SK-N-SH (cell line): ENCODE measurements around the gene KIR2DL3. TPM values are rescaled to one million over a fixed set of nuclear protein-coding genes. Genes with fewer than 3 reads are reported as not detected.

Experiments
- CTCF ChIA-PET: fragments of 300-600, 350-600 bp; formaldehyde crosslinking; extraction: SDS; loops from one replicate; lab custom pipeline; 2021; lab: Yijun Ruan, JAX
- POLR2A ChIA-PET: fragments of 350-600 bp; sonication (Branson Sonifier 250); formaldehyde crosslinking; extraction: SDS; loops from one replicate; lab custom pipeline; 2020; ENCODE audit warnings: antibody characterized with exemption, inconsistent platforms; lab: Yijun Ruan, JAX
- DNase-seq: peaks from one replicate; pipeline ENCODE4 v3.0.0; 2012
- H2AFZ ChIP-seq: fragments of 200-600 bp; sonication (generic); 2 replicates; pipeline ENCODE4 v1.8.1; 2016; ENCODE audit warnings: antibody characterized with exemption, mild to moderate bottlenecking, low read depth
- H3F3A ChIP-seq: fragments of 200-600 bp; sonication (generic); replicated peaks from 2 replicates; pipeline ENCODE3; 2016; ENCODE audit warnings: antibody characterized with exemption, mild to moderate bottlenecking; ENCODE audit not compliant: insufficient read depth
- H3K27ac ChIP-seq, 2 experiments: fragments of 200-500 bp in 1 of 2; fragments of 200-600 bp in 1 of 2; sonication (Bioruptor generic) in 1 of 2; sonication (generic), shearing (Covaris generic) in 1 of 2; 2 replicates each; pipeline versions ENCODE4 v1.5.1 to v1.6.1; 2014 to 2016; ENCODE audit warnings: low read depth in 2 of 2, inconsistent platforms in 1 of 2, low read length in 1 of 2, mild to moderate bottlenecking in 1 of 2, mixed read lengths in 1 of 2
- H3K27me3 ChIP-seq: fragments of 200-600 bp; sonication (generic), shearing (Covaris generic); 2 replicates; pipeline ENCODE4 v1.6.1; 2016; ENCODE audit warnings: mixed run types; ENCODE audit not compliant: insufficient read depth
- H3K36me3 ChIP-seq, 2 experiments: fragments of 200-500 bp in 1 of 2; fragments of 200-600 bp in 1 of 2; sonication (Bioruptor generic) in 1 of 2; sonication (generic) in 1 of 2; replicated peaks in 1 of 2; 2 replicates each; pipeline versions ENCODE3 to v1.5.1; 2014 to 2016; ENCODE audit warnings: low read length in 1 of 2, mild to moderate bottlenecking in 1 of 2; ENCODE audit not compliant: insufficient read depth in 2 of 2, control insufficient read depth in 1 of 2
- H3K4me1 ChIP-seq, 2 experiments: fragments of 200-500 bp in 1 of 2; fragments of 200-600 bp in 1 of 2; sonication (Bioruptor generic) in 1 of 2; sonication (generic), shearing (Covaris generic) in 1 of 2; 2 replicates each; pipeline versions ENCODE4 v1.5.1 to v1.6.1; 2014 to 2016; ENCODE audit warnings: low read depth in 1 of 2, low read length in 1 of 2, mixed run types in 1 of 2; ENCODE audit not compliant: insufficient read depth in 2 of 2, control insufficient read depth in 1 of 2
- H3K4me2 ChIP-seq: fragments of 200-600 bp; sonication (generic), shearing (Covaris generic); 2 replicates; pipeline ENCODE4 v1.6.1; 2017; ENCODE audit warnings: mixed run types
- H3K4me3 ChIP-seq, 2 experiments: fragments of 200-500 bp in 1 of 2; fragments of 200-600 bp in 1 of 2; sonication (Bioruptor generic) in 1 of 2; sonication (generic), shearing (Covaris generic) in 1 of 2; 2 replicates each; pipeline versions ENCODE4 v1.5.1 to v1.8.1; 2014 to 2016; ENCODE audit warnings: low read depth in 2 of 2, inconsistent platforms in 1 of 2, low read length in 1 of 2, mild to moderate bottlenecking in 1 of 2, mixed read lengths in 1 of 2, moderate library complexity in 1 of 2
- H3K79me2 ChIP-seq: fragments of 200-600 bp; sonication (generic); 2 replicates; pipeline ENCODE4 v1.8.1; 2017; ENCODE audit warnings: mild to moderate bottlenecking; ENCODE audit not compliant: insufficient read depth
- H3K9ac ChIP-seq: fragments of 200-600 bp; sonication (generic); 2 replicates; pipeline ENCODE4 v1.6.1; 2017; ENCODE audit warnings: mixed run types
- H3K9me2 ChIP-seq: fragments of 200-600 bp; sonication (generic); 2 replicates; pipeline ENCODE4 v1.6.1; 2017; ENCODE audit warnings: mixed run types
- H3K9me3 ChIP-seq: fragments of 200-600 bp; sonication (generic); 2 replicates; pipeline ENCODE4 v1.6.1; 2017; ENCODE audit warnings: mixed run types, mild to moderate bottlenecking, moderate library complexity
- H4K20me1 ChIP-seq: fragments of 200-600 bp; sonication (generic); 2 replicates; pipeline ENCODE4 v1.6.1; 2017; ENCODE audit warnings: mild to moderate bottlenecking, mixed run types; ENCODE audit not compliant: insufficient read depth
- ELF1 ChIP-seq: IDR thresholded peaks from 2 replicates; pipeline ENCODE4 v1.4.0; 2012
- FOSL2 ChIP-seq: IDR thresholded peaks from 2 replicates; pipeline ENCODE4 v1.4.0; 2012; ENCODE audit warnings: low read depth, mild to moderate bottlenecking, moderate library complexity, borderline replicate concordance
- FOXJ3 ChIP-seq: sonication (generic); formaldehyde crosslinking; IDR thresholded peaks from 2 replicates; pipeline ENCODE4 v1.5.1; 2020; ENCODE audit warnings: mild to moderate bottlenecking, missing genetic modification reagents
- FOXM1 ChIP-seq: IDR thresholded peaks from 2 replicates; pipeline ENCODE4 v1.4.0; 2012; ENCODE audit warnings: low read depth, mild to moderate bottlenecking
- GATA2 ChIP-seq: sonication (generic); formaldehyde crosslinking; IDR thresholded peaks from 2 replicates; pipeline ENCODE4 v1.5.0; 2020; ENCODE audit warnings: mild to moderate bottlenecking, missing genetic modification reagents
- MEF2A ChIP-seq: IDR thresholded peaks from 2 replicates; pipeline ENCODE4 v1.4.0; 2012; ENCODE audit warnings: low read depth, borderline replicate concordance
- MXI1 ChIP-seq: IDR thresholded peaks from 2 replicates; pipeline ENCODE4 v1.6.1; 2012; ENCODE audit warnings: mild to moderate bottlenecking, low read depth, low read length, improper control_type of control experiment
- NFIC ChIP-seq: IDR thresholded peaks from 2 replicates; pipeline ENCODE4 v1.4.0; 2012; ENCODE audit warnings: borderline replicate concordance
- POLR2AphosphoS5 ChIP-seq: IDR thresholded peaks from 2 replicates; pipeline ENCODE4 v1.6.1; 2012; ENCODE audit warnings: low read depth, low read length
- RAD21 ChIP-seq: IDR thresholded peaks from 2 replicates; pipeline ENCODE4 v1.6.1; 2012; ENCODE audit warnings: mild to moderate bottlenecking, low read length
- RCOR1 ChIP-seq: fragments of 150-350 bp; IDR thresholded peaks from 2 replicates; pipeline ENCODE4 v1.6.1; 2017; ENCODE audit warnings: antibody characterized with exemption, low read length
- RFX5 ChIP-seq: IDR thresholded peaks from 2 replicates; pipeline ENCODE4 v1.6.1; 2012; ENCODE audit warnings: mild to moderate bottlenecking, improper control_type of control experiment, low read length
- RXRA ChIP-seq: IDR thresholded peaks from 2 replicates; pipeline ENCODE4 v1.4.0; 2012; ENCODE audit warnings: low read depth, mild to moderate bottlenecking, borderline replicate concordance
- SIN3A ChIP-seq: IDR thresholded peaks from 2 replicates; pipeline ENCODE4 v1.6.1; 2012; ENCODE audit warnings: low read depth, mild to moderate bottlenecking, low read length, moderate library complexity, borderline replicate concordance
- SMC3 ChIP-seq: IDR thresholded peaks from 2 replicates; pipeline ENCODE4 v1.6.1; 2012; ENCODE audit warnings: low read depth, low read length, improper control_type of control experiment
- TAF1 ChIP-seq: IDR thresholded peaks from 2 replicates; pipeline ENCODE4 v1.6.1; 2012; ENCODE audit warnings: low read depth, mild to moderate bottlenecking, low read length, moderate library complexity, borderline replicate concordance
- YY1 ChIP-seq: IDR thresholded peaks from 2 replicates; pipeline ENCODE4 v1.4.0; 2012; ENCODE audit warnings: low read depth, mild to moderate bottlenecking
- WGBS: methylation state at CpG from one replicate; pipeline ENCODE4 v1.1.6; 2017; ENCODE audit warnings: low lambda C conversion rate; 5-methylcytosine and 5-hydroxymethylcytosine counted together
- polyA plus RNA-seq, 3 experiments: library from polyadenylated mRNA; depleted of rRNA; stranded (reverse); fragments of >200 nt; gene quantifications; 2 replicates each; pipeline ENCODE4 v1.2.3, GENCODE V29; 2012
- TF ChIP-seq, protein P1 (sequence below): IDR thresholded peaks from 2 replicates; pipeline ENCODE4 v1.4.0; 2012; ENCODE audit warnings: low read depth, borderline replicate concordance
- TF ChIP-seq, protein P2 (sequence below): IDR thresholded peaks from 2 replicates; pipeline ENCODE4 v1.4.0; 2012; ENCODE audit warnings: low read depth, borderline replicate concordance
- TF ChIP-seq, protein P3 (sequence below): IDR thresholded peaks from 2 replicates; pipeline ENCODE4 v1.6.1; 2012; ENCODE audit warnings: mild to moderate bottlenecking, low read depth, low read length, moderate library complexity

Gene KIR2DL3
- polyA plus RNA-seq, 1 of the 3 experiments (the other 2 are of a cell fraction): not detected

DNA sequence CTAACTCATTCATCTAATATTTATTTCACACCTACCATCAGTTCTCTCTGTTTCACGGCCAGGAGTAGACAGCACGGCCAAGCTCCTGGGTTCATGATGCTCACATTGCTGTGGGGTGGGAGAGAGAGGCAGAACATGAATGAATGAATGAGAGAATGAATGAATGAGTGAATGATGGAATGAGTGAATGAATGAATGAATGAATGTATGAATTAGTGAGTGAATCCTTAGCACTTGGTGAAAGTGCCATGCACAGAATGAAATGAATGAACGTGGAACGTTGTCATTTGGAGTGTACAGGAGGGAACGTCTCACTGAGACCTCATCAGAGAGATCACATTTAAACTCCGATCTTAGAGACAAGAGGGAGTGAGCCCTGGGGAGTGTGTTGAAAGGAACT is 53.2 kb downstream of the KIR2DL3 start:
- H3K79me2 ChIP-seq: no peaks in the 10 kb centered on the region
- no peaks in the 10 kb centered on the region for H3F3A ChIP-seq
- no peaks in the 10 kb centered on the region for H3K4me1 ChIP-seq
- H2AFZ ChIP-seq: no peak overlapping the region
- TF ChIP-seq MXI1 (no peak), MEF2A (no peak), ELF1 (no peak), GATA2 (CRISPR knock-in tag) (no peak), SMC3 (no peak), FOXM1 (no peak), POLR2AphosphoS5 (no peak), NFIC (no peak), FOSL2 (no peak), RFX5 (no peak), YY1 (no peak), RAD21 (no peak), RCOR1 (no peak), SIN3A (no peak), RXRA (no peak), FOXJ3 (no peak), TAF1 (no peak)
- TF ChIP-seq, protein P1, sequence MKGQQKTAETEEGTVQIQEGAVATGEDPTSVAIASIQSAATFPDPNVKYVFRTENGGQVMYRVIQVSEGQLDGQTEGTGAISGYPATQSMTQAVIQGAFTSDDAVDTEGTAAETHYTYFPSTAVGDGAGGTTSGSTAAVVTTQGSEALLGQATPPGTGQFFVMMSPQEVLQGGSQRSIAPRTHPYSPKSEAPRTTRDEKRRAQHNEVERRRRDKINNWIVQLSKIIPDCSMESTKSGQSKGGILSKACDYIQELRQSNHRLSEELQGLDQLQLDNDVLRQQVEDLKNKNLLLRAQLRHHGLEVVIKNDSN: no peak
- TF ChIP-seq, protein P2, sequence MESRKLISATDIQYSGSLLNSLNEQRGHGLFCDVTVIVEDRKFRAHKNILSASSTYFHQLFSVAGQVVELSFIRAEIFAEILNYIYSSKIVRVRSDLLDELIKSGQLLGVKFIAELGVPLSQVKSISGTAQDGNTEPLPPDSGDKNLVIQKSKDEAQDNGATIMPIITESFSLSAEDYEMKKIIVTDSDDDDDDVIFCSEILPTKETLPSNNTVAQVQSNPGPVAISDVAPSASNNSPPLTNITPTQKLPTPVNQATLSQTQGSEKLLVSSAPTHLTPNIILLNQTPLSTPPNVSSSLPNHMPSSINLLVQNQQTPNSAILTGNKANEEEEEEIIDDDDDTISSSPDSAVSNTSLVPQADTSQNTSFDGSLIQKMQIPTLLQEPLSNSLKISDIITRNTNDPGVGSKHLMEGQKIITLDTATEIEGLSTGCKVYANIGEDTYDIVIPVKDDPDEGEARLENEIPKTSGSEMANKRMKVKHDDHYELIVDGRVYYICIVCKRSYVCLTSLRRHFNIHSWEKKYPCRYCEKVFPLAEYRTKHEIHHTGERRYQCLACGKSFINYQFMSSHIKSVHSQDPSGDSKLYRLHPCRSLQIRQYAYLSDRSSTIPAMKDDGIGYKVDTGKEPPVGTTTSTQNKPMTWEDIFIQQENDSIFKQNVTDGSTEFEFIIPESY: no peak
- TF ChIP-seq, protein P3, sequence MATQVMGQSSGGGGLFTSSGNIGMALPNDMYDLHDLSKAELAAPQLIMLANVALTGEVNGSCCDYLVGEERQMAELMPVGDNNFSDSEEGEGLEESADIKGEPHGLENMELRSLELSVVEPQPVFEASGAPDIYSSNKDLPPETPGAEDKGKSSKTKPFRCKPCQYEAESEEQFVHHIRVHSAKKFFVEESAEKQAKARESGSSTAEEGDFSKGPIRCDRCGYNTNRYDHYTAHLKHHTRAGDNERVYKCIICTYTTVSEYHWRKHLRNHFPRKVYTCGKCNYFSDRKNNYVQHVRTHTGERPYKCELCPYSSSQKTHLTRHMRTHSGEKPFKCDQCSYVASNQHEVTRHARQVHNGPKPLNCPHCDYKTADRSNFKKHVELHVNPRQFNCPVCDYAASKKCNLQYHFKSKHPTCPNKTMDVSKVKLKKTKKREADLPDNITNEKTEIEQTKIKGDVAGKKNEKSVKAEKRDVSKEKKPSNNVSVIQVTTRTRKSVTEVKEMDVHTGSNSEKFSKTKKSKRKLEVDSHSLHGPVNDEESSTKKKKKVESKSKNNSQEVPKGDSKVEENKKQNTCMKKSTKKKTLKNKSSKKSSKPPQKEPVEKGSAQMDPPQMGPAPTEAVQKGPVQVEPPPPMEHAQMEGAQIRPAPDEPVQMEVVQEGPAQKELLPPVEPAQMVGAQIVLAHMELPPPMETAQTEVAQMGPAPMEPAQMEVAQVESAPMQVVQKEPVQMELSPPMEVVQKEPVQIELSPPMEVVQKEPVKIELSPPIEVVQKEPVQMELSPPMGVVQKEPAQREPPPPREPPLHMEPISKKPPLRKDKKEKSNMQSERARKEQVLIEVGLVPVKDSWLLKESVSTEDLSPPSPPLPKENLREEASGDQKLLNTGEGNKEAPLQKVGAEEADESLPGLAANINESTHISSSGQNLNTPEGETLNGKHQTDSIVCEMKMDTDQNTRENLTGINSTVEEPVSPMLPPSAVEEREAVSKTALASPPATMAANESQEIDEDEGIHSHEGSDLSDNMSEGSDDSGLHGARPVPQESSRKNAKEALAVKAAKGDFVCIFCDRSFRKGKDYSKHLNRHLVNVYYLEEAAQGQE: no peak
- no peaks in the 10 kb centered on the region for H3K36me3 ChIP-seq
- no peak overlapping the region for H3K4me2 ChIP-seq
- POLR2A ChIA-PET: no interaction called here
- peaks cover 29% of the 10 kb centered on the region; the same call in 1 of the 2 replicates for H3K27me3 ChIP-seq
- H4K20me1 ChIP-seq: no peaks in the 10 kb centered on the region
- H3K9ac ChIP-seq: no peak overlapping the region
- no peak overlapping the region for H3K4me3 ChIP-seq
- WGBS: 20% methylated on average over 6 of the region's 6 CpGs
- no peak for DNase-seq
- CTCF ChIA-PET: no interaction called here
- H3K27ac ChIP-seq: no peak overlapping the region
- H3K9me2 ChIP-seq: no peaks in the 10 kb centered on the region
- no peaks in the 10 kb centered on the region for H3K9me3 ChIP-seq
